DOHH2 (cell line): Measurements from ENCODE around the gene KCNIP1.

Experiments used
- H3F3A ChIP-seq: fragments of 200-600 bp; sonication (generic), shearing (Covaris generic); 2 replicates; pipeline ENCODE4 v1.6.0; 2016; ENCODE audit warnings: antibody characterized with exemption, mild to moderate bottlenecking; ENCODE audit not compliant: control insufficient read depth, insufficient read depth
- H3K27ac ChIP-seq: fragments of 200-600 bp; sonication (generic); 2 replicates; pipeline ENCODE4 v1.5.1; 2014; ENCODE audit warnings: low read depth, mild to moderate bottlenecking, low read length, moderate library complexity
- H3K27me3 ChIP-seq: fragments of 200-600 bp; sonication (generic); 2 replicates; pipeline ENCODE4 v1.6.1; 2014; ENCODE audit warnings: mild to moderate bottlenecking, low read length, mixed read lengths; ENCODE audit not compliant: control insufficient read depth
- H3K36me3 ChIP-seq: fragments of 200-600 bp; sonication (generic); 2 replicates; pipeline ENCODE4 v1.6.1; 2014; ENCODE audit warnings: mild to moderate bottlenecking, low read length, moderate library complexity, mixed read lengths; ENCODE audit not compliant: control insufficient read depth
- H3K4me1 ChIP-seq: fragments of 200-600 bp; sonication (generic); 2 replicates; pipeline ENCODE4 v1.6.1; 2014; ENCODE audit warnings: mild to moderate bottlenecking, low read length, mixed read lengths; ENCODE audit not compliant: control insufficient read depth
- H3K4me2 ChIP-seq: fragments of 200-600 bp; sonication (generic); 2 replicates; pipeline ENCODE4 v1.6.0; 2014; ENCODE audit warnings: mild to moderate bottlenecking, low read length, moderate library complexity
- H3K4me3 ChIP-seq: fragments of 200-600 bp; sonication (generic); 2 replicates; pipeline ENCODE4 v1.5.1; 2014; ENCODE audit warnings: mild to moderate bottlenecking, low read length, mixed read lengths
- H3K79me2 ChIP-seq: fragments of 200-600 bp; sonication (generic); 2 replicates; pipeline ENCODE4 v1.6.1; 2014; ENCODE audit warnings: mild to moderate bottlenecking, low read length, mixed read lengths; ENCODE audit not compliant: control insufficient read depth
- H3K9me2 ChIP-seq: fragments of 200-600 bp; sonication (generic); replicated peaks from 2 replicates; pipeline ENCODE4 v1.6.1; 2014; ENCODE audit warnings: mild to moderate bottlenecking, low read length, mixed read lengths; ENCODE audit not compliant: control insufficient read depth
- H3K9me3 ChIP-seq: fragments of 200-600 bp; sonication (generic); 2 replicates; pipeline ENCODE4 v1.6.1; 2014; ENCODE audit warnings: antibody characterized with exemption, low read length, mixed read lengths; ENCODE audit not compliant: control insufficient read depth, insufficient read depth
- H4K20me1 ChIP-seq: fragments of 200-600 bp; sonication (generic); 2 replicates; pipeline ENCODE4 v1.6.0; 2014; ENCODE audit warnings: low read depth, mild to moderate bottlenecking, antibody characterized with exemption, low read length, moderate library complexity; ENCODE audit not compliant: control insufficient read depth, insufficient read depth
- CTCF ChIP-seq: fragments of 200-600 bp; sonication (generic); IDR thresholded peaks from one replicate; pipeline ENCODE4 v1.5.1; 2014; ENCODE audit warnings: antibody characterized with exemption, mild to moderate bottlenecking, low read depth, low read length; ENCODE audit not compliant: poor library complexity, severe bottlenecking
- EZH2phosphoT487 ChIP-seq: fragments of 200-600 bp; sonication (generic); IDR thresholded peaks from 2 replicates; pipeline ENCODE4 v1.6.1; 2017; ENCODE audit warnings: borderline replicate concordance, mild to moderate bottlenecking, antibody characterized with exemption, low read length, moderate library complexity, mixed read lengths

KCNIP1 gene

GRCh38 chr5:170475294-170476000 lies 28.4 kb upstream of the KCNIP1 start:
- peaks cover 2% of the 10 kb centered on the region; the same call in 1 of the 2 replicates for H3K27me3 ChIP-seq
- no peak for TF ChIP-seq CTCF
- TF ChIP-seq EZH2phosphoT487: no peak
- no peaks in the 10 kb centered on the region for H4K20me1 ChIP-seq
- H3K9me2 ChIP-seq: no peaks in the 10 kb centered on the region
- no peaks in the 10 kb centered on the region for H3K4me1 ChIP-seq
- no peak overlapping the region for H3K27ac ChIP-seq
- no peaks in the 10 kb centered on the region for H3K79me2 ChIP-seq
- H3K9me3 ChIP-seq: no peaks in the 10 kb centered on the region
- H3F3A ChIP-seq: no peaks in the 10 kb centered on the region
- no peaks in the 10 kb centered on the region for H3K36me3 ChIP-seq
- no peak overlapping the region for H3K4me3 ChIP-seq
- no peak overlapping the region for H3K4me2 ChIP-seq

- no peaks in the 10 kb centered on the region for H4K20me1 ChIP-seq
- no peaks in the 10 kb centered on the region for H3K36me3 ChIP-seq
- H3K27me3 ChIP-seq: peaks cover 2% of the 10 kb centered on the region; the same call in 1 of the 2 replicates
- no peaks in the 10 kb centered on the region for H3K4me1 ChIP-seq
- no peaks in the 10 kb centered on the region for H3K9me2 ChIP-seq
- H3F3A ChIP-seq: no peaks in the 10 kb centered on the region
- no peaks in the 10 kb centered on the region for H3K79me2 ChIP-seq
- H3K9me3 ChIP-seq: no peaks in the 10 kb centered on the region
- H3K4me2 ChIP-seq: no peak overlapping the region
- TF ChIP-seq CTCF (no peak), EZH2phosphoT487 (no peak)
- no peak overlapping the region for H3K4me3 ChIP-seq
- no peak overlapping the region for H3K27ac ChIP-seq
These were observed 27.1 kb upstream of the KCNIP1 start for GRCh38 chr5:170476704-170477103.

- no peaks in the 10 kb centered on the region for H4K20me1 ChIP-seq
- no peaks in the 10 kb centered on the region for H3K79me2 ChIP-seq
- no peaks in the 10 kb centered on the region for H3K9me2 ChIP-seq
- no peak for TF ChIP-seq CTCF
- no peak for TF ChIP-seq EZH2phosphoT487
- no peaks in the 10 kb centered on the region for H3K9me3 ChIP-seq
- H3K4me1 ChIP-seq: no peaks in the 10 kb centered on the region
- H3K4me3 ChIP-seq: no peak overlapping the region
- no peaks in the 10 kb centered on the region for H3F3A ChIP-seq
- no peak overlapping the region for H3K27ac ChIP-seq
- H3K4me2 ChIP-seq: no peak overlapping the region
- H3K27me3 ChIP-seq: peaks cover 2% of the 10 kb centered on the region; the same call in 1 of the 2 replicates
- no peaks in the 10 kb centered on the region for H3K36me3 ChIP-seq
These were observed 25.9 kb upstream of the KCNIP1 start for GRCh38 chr5:170477906-170478305.
